CD4-positive, alpha-beta T cell treated with Interleukin-12 subunit alpha and Interleukin-12 subunit beta, for 1 hour (primary cell): ENCODE results near the gene PPP4R3B.
"Not testable (repeated sequence)": the region's sequence is repeated elsewhere in the genome, so short reads cannot be mapped to it uniquely, and the experiment has no call there.

ENCODE experiments used
- DNase-seq: peaks from one replicate; pipeline ENCODE4 v3.0.0-alpha.2; 2020

The PPP4R3B gene

GRCh38 chr2:55617175-55618024, at the start of gene PPP4R3B:
TSS of gene PPP4R3B (minus strand) at chr2:55617622. CDS start at chr2:55617285, 337 bp downstream.
- peak; percentile 100 for DNase-seq

- DNase-seq: no peak
Measured at GRCh38 chr2:55653255-55653654, 35.8 kb upstream of the PPP4R3B start.

- DNase-seq: no peak
Measured at GRCh38 chr2:55649211-55649610, 31.8 kb upstream of the PPP4R3B start.

- DNase-seq: no peak
Measured at GRCh38 chr2:55636831-55637230, 19.4 kb upstream of the PPP4R3B start.

GRCh38 chr2:55628931-55629330, 11.5 kb upstream of the PPP4R3B start:
- DNase-seq: no peak

- no peak for DNase-seq
Measured at GRCh38 chr2:55627915-55628314, 10.5 kb upstream of the PPP4R3B start.

GRCh38 chr2:55621802-55622201, 4.4 kb upstream of the PPP4R3B start:
- no peak for DNase-seq

- DNase-seq: peak; percentile 27
Measured at GRCh38 chr2:55620123-55620779, 2.8 kb upstream of the PPP4R3B start.

- peak; percentile 69 for DNase-seq
Measured at GRCh38 chr2:55618275-55619055, 1.0 kb upstream of the PPP4R3B start.

GRCh38 chr2:55618025-55618274, 528 bp upstream of the PPP4R3B start:
- no peak for DNase-seq

GRCh38 chr2:55616551-55617174, 759 bp downstream of the PPP4R3B start:
- DNase-seq: peak; percentile 78

- DNase-seq: no peak
Measured at GRCh38 chr2:55611997-55612396, 5.4 kb downstream of the PPP4R3B start.

- no peak for DNase-seq
Measured at GRCh38 chr2:55610954-55611743, 6.3 kb downstream of the PPP4R3B start.

- no peak for DNase-seq
Measured at GRCh38 chr2:55609938-55610578, 7.4 kb downstream of the PPP4R3B start.

- no peak for DNase-seq
Measured at GRCh38 chr2:55609193-55609794, 8.1 kb downstream of the PPP4R3B start.

GRCh38 chr2:55607717-55608116, 9.7 kb downstream of the PPP4R3B start:
- DNase-seq: no peak

- DNase-seq: no peak
Measured at GRCh38 chr2:55604027-55604565, 13.3 kb downstream of the PPP4R3B start.

GRCh38 chr2:55601849-55602248, 15.6 kb downstream of the PPP4R3B start:
- no peak for DNase-seq

- no peak for DNase-seq
Measured at GRCh38 chr2:55598056-55598795, 19.2 kb downstream of the PPP4R3B start.

- not testable (repeated sequence) for DNase-seq
Measured at GRCh38 chr2:55596795-55597194, 20.6 kb downstream of the PPP4R3B start.
